GM21360 (cell line): ENCODE measurements around the gene RETN.

Experiments used
- ATAC-seq: cut with Tn5 transposase; IDR thresholded peaks from one replicate; pipeline ENCODE4 v1.9.1; 2021; ENCODE audit warnings: mild to moderate bottlenecking, moderate library complexity; ENCODE audit not compliant: unreplicated experiment

Gene RETN

DNA sequence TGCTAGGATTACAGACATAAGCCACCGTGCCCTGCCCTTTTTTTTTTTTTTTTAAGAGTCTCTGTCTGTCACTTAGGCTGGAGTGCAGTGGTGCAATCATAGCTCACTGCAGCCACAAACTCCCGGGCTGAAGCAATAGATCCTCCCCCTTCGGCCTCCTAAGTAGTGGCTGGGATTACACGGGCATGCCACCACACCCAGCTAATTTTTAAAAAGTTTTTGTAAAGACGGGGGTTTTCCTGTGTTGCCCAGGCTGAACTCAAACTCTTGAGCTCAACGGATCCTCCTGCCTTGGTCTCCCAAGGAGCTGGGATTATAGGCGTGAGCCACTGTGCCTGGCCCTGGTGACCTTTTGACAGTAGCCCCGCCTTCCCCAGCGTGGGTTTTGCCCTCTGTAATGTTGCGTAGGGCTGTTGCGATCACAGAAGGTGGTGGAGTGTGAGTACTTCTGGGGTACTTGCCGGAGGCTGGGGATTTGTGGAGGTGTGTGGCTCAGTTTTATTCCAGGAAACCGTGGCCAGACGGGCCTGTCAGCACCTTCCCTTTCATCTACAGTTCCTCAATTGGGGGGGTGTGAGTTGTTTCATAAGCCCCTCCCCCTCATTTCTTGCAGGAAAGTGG is 11.6 kb upstream of the RETN start:
- no peak for ATAC-seq

DNA sequence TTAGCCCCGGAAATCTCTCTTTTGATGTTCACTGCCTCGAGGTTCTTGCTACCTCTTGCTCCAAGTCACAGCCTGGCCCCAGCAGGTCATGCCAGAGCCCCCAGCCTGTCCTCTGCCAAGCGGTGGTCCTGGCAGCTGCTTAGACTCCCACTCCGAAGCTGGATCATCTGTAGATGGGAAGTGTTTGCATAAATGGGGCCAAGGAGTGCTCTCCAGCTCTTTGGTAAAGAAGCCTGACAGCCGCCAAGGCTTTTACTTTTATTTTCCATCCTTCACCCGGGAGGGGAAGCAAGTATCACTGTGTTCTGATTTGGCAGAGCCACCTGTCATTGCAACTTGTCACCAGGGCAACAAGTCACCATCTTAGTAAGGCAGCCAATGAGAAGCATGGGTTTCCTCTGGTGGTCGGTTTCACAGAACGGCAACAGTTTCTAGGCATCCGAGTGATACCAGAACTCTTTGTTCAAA is 10.6 kb upstream of the RETN start:
- no peak for ATAC-seq

DNA sequence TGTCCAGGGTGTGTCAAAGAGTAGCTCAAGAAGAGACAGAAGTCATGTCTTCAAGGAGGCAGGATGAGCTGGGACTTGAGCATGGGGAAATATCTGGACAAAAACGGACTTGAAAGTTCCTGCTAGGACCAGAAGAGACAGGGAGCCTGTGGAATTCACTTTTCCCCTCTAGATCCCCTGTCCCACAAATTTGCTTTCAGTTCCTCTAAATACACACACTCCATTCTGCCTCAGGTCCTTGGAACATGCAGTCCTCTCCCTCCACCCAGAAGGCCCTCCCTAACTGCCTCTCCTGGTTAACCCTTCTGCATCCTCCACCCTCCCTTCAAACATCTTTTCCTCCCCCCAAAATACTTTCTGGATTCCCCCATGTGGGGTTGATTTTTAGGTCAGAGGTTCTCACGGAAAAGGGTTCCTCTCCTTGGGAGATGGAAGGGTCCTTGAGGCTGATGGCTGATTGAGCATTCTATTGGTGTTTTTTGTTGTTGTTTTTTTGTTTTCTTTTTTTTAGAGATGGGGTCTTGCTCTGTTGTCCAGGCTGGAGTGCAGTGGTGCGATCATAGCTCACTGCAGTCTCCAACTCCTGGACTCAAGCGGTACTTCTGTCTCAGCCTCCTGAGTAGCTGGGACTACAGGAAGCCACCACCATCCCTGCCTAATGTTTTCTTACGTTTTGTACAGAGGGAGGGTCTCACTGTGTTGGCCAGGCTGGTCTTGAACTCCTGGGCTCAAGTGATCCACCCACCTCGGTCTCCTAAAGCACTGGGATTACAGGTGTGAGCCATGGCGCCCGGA is 6.9 kb upstream of the RETN start:
- ATAC-seq = no peak

DNA sequence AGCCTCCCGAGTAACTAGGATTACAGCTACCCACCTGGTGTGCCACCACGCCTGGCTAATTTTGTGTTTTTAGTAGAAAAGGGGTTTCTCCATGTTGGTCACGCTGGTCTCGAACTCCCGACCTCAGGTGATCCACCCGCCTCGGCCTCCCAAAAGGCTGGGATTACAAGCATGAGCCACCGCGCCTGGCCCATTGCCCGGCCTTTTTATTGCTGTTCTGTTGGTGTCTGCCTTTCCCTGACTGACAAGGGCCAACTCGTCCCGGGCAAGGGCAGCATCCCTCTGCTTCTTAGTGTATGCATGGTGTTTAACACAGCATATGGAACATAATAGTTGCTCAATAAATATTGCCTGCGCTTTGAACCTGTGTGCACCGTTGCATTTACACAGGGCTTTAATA is 6.2 kb upstream of the RETN start:
- ATAC-seq = no peak

DNA sequence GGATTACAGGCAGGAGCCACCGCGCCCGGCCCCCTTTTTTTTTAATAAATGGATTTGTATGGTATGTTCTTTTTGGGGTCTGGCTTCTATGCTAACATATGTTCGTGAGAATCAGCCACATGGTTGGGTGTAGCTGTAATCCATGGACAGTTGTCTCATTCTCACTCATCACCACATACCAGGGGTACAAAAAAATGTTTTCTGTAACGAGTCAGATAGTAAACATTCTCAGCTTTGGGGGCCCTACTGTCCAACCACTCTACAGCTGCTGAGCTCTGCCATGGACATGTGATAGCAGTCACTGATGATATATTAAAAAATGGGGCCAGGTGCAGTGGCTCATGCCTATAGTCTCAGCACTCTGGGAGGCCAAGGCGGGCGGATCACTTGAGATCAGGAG is 5.1 kb upstream of the RETN start:
- ATAC-seq = no peak

DNA sequence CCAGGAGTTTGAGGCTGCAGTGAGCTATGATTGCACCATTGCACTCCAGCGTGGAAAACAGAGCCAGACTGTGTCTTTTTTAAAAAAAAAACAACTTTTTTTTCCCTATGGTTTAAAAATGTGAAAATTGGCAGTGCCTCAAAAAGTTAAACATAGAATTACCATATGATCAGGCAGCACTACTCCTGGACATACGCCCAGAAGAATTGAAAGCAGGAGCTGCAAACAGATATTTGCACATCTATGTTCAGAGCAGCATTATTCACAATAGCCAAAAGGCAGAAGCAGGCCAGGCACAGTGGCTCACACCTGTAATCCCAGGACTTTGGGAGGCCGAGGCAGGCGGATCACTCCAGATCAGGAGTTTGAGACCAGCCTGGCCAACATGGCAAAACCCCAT is 3.8 kb upstream of the RETN start:
- ATAC-seq = no peak

DNA sequence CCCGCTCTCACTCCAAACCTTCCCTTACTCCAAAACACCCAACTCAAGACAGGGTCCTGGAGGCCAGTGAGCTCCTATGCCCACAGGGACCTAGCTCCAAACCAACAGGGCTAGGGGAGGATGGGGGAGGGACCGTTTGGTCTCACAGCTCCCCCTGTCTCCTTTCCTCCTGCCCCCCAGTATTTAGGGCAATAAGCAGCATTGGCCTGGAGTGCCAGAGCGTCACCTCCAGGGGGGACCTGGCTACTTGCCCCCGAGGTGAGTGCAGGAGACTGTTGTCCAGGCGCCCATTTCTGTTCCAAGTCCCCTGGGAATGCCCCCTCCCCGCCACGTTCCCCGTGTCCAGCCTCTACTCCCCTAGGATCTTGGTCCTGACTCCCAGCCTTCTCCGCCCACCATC is 792 bp downstream of the RETN start:
- no peak for ATAC-seq

DNA sequence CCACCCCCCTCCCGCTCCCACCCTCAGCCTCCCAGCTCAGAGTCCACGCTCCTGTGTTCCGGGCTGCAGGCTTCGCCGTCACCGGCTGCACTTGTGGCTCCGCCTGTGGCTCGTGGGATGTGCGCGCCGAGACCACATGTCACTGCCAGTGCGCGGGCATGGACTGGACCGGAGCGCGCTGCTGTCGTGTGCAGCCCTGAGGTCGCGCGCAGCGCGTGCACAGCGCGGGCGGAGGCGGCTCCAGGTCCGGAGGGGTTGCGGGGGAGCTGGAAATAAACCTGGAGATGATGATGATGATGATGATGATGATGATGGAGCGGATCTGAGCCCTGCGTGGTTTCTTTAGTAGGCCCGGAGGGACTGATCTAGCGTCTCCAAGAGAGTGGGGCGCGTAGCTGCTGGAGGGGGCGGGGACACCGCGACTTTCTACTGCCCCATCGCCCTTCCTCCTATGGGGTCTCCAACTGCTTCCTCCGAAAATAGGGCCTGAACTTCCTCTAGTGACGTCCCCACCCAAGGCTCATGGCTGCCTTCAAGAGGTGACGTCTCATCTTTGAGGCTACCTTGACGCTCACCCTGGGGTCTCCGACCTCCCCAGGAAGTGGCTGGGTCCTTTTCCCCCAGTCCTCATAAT is 1.4 kb downstream of the RETN start:
- no peak for ATAC-seq

DNA sequence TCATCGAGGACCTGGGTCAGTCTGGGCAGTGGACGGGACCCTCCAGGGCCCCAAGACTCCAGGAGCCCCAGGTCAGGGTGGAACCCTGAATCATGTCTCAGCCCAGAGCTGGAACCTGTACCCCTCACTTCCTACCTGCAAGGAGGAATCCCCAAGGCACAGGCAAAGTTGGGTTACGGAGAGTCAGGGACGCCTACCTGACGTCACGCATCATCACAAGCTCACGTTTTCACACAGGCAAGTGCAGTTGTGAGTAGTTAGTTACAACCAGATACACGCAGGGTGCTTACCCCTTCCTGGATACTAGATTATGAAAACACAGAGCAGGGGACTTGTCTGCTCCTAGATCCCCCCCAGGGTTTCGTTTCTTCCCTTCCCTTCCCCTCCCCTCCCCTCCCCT is 1.9 kb downstream of the RETN start:
- no peak for ATAC-seq

DNA sequence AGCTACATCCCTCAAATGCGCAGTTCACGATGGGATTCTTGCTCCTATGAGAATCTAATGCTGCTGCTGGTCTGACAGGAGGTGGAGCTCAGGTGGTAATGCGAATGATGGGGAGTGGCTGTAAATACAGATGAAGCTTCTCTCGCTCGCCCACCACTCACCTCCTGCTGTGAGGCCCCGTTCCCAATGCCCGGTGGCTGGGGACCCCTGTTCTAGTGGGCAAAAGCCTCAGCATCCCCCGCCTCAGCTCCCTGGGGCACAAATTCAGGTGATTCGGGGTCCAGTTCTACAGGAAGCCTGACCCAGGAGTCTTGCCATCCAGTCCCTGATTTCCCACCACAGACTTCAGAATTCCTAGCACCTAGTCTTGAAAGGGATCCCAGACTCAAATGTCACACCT is 3.7 kb downstream of the RETN start:
- no peak for ATAC-seq

DNA sequence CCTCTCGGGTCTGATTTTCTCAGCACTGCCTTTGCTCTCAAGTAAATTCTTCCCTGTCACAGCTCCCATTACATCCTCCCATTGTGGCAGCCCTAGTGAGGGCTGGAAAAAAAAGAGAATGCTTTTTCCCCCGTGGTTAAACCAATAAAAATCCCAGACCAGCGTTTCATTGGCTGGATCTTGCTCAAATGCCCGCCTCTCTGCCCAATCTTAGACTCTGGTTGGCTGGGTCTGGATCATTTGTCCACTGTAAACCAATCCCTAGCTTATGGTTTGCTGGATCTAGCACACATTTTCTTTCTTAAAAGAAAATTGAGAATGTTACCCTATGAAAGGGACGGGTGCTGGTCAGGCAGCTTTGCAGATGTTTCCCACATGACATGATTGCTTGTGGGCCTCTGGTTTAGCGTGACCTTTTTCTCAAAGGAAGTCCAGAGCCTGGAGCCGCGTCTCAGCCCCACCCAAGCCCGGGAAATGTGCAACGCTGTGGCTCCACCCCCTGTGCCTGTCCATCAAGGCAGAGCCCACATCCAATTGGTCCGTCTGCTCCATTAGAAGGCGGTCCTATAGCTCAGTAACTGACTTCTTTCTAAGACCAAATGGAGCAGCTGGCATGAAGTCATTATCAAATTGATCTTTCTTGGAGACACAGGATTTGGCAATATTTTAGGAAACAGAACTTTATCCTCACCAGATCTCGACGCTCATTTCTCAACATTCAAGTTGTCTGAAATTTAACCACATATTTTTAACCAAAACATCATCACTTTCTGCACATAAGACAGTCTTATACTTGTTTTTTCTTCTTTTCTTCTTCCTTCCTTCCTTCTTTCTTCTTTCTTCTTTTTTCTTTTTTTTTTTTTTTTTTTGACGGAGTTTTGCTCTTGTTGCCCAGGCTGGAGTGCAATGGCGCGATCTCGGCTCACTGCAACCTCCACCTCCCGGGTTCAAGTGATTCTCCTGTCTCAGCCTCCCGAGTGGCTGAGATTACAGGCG is 5.5 kb downstream of the RETN start:
- no peak for ATAC-seq

DNA sequence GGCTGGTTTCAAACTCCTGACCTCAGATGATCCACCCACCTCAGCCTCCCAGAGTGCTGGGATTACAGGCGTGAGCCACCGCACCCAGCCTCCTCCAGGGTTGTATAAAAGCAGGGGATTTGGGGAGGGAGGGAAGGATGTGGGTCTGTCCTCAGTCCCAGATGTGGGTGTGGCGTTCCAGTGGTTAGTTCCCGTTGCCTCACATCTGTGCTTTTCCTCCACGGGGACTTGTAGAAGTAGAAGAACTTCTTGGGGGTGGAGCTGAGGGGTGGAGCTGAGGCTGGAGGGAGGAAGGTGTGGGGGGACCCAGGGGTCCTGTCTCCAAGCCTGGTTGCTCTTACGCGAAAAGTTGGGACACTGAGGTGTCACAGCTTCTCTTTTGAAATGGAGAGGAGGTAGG is 7.5 kb downstream of the RETN start:
- no peak for ATAC-seq

DNA sequence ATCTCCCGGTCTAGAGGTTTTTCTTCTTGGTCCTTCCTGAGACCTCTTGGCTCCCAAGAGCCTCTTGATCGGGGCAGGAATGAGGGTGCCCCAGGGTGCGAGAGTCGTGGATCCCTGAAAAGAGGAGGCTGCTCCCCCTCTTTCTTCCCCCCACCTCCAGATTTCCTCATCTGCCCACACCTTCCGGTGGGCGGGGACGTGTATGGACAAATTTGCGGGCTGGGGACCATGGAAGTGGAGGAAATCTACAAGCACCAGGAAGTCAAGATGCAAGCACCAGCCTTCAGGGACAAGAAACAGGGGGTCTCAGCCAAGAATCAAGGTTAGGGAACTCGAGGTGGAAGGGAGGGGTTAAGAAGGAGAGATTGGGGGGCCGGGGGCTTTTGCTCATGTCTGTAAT is 8.0 kb downstream of the RETN start, which contains the start of gene MCEMP1:
Gene MCEMP1, plus strand, starts transcription at position 237 of the 400 bp plus-strand sequence. Its CDS starts 31 bp downstream, at position 268.
- ATAC-seq = no peak

DNA sequence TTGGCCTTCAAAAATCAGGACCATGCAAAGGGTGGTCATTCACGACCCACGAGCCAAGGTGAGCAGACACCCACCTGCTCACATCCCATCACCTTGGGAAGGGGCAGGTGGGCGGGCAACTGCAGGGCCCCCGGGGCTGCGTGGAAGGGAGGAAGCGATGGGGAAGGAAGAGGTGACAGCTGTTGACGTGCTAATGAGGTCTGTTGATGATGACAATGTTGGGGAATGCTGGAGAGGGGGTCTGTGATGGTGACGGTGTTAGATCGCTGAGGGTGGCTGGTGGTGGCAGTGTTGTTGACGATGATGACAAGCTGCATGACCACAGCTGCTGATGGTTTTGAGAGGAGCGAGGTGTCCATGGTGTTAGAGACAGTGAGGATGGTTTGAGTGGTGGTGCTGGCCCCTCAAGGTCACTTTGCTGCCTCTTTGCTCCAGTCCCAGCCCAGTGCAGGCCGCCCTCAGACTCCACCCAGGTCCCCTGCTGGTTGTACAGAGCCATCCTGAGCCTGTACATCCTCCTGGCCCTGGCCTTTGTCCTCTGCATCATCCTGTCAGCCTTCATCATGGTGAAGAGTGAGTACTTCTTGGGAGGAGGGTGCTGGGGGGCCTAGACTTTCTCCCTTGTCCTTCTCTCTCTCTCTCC is 8.9 kb downstream of the RETN start:
- no peak for ATAC-seq

DNA sequence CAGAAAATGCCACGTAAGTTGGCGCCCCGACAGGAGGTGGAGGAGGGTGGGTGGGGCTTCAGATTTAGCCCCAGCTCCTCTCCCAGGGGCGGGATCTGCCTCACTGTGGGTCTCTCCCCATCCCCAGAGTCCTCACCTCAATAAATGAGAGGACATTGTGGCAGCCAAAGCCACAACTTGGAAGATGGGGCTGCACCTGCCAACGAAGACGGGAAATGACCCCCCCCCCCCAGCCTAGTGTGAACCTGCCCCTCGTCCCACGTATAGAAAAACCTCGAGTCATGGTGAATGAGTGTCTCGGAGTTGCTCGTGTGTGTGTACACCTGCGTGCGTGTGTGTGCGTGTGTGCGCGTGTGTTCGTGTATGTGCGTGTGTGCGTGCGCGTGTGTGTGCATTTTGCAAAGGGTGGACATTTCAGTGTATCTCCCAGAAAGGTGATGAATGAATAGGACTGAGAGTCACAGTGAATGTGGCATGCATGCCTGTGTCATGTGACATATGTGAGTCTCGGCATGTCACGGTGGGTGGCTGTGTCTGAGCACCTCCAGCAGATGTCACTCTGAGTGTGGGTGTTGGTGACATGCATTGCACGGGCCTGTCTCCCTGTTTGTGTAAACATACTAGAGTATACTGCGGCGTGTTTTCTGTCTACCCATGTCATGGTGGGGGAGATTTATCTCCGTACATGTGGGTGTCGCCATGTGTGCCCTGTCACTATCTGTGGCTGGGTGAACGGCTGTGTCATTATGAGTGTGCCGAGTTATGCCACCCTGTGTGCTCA is 10.3 kb downstream of the RETN start:
- no peak for ATAC-seq

DNA sequence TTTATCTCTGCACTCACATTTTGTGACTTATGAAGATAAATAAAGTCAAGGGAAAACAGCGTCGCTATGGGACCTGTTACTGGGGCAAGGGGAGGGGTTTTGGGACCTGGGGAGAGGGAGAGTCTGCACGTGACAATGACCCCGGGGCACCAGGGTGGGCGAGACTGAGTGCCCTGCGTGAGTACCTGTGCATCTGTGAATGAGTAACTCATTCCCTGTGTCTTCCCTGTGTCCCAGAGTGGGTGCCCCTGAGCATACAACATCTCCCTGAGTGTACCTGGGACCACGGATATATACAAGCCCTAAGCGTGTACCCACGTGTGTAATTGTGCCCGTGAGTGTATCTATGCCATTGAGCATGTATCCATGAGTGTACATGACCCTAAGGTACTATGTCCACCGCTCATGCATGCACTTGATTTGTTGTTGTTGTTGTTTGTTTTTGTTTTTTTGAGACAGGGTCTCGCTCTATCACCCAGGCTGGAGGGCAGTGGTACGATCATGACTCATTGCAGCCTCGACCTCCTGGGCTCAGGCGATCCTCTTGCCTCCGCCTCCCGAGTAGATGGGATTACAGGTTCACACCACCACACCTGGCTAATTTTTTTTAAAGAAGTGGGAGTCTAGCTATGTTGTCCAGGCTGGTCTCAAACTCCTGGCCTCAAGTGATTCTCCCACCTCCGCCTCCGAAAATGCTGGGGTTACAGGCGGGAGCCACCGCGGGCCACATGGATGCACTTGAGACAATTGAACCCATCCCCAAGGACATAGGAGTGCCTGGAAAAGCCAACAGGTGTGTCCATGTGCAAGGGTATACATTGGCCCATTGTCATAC is 11.1 kb downstream of the RETN start:
- ATAC-seq = no peak

DNA sequence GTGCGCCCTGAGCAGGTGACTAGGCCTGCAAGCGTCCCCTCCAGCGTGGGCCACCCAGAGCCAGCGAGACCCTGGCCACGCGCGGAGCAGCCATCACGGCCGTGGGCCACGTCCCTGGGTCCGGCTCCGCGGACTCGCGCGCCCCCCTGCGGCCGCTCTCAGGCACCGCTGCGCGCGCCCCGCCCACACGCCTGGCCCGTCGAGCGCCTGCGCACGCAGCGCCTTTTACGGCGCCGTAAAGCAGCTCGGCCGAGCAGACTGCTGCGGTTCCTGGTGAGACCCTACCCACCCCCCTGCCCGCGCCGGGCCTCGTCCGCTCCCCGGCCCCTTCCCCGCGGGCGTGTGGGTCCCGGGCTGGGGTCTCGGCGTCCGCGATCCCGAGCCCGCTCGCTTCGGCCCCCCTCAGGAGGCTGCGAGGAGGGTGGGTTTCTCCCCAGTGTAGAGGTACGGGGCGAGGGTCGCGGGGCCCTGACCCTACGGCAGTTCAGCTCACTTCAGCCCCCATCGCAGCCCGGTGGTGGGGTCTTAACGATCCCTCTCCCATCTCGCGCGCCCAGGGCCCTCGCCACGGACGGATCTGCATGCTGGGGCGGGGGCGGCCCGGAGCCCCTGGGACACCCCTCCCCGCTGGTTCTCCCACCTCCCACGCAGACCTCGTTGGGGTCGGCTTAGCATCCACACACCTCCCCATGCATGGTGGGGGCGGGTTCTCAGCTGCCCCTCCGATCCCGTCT is 11.9 kb downstream of the RETN start, which contains the start of gene TRAPPC5:
Gene TRAPPC5, plus strand, starts transcription at position 228 of the 734 bp plus-strand sequence. CDS start 1,421 bp downstream, outside the sequence.
- peak; percentile 44 for ATAC-seq
